NCI-H748 (cell line): ENCODE results near the gene SGCE.

Source experiments
- DNase-seq: peaks from one replicate; lab custom pipeline; 2025; ENCODE audit not compliant: unreplicated experiment; lab: John Stamatoyannopoulos, UW

Gene SGCE

GRCh38 chr7:94660006-94660405, 4.1 kb upstream of the SGCE start:
- DNase-seq: no peak

GRCh38 chr7:94658826-94659225, 2.9 kb upstream of the SGCE start:
- DNase-seq: peak; percentile 65

GRCh38 chr7:94657771-94658693, 2.1 kb upstream of the SGCE start:
- peak; percentile 92 for DNase-seq

- DNase-seq: peak; percentile 71
Measured at GRCh38 chr7:94656925-94657731, 1.2 kb upstream of the SGCE start.

- no peak for DNase-seq
Measured at GRCh38 chr7:94656658-94656924, 658 bp upstream of the SGCE start.

- peak; percentile 84 for DNase-seq
Measured at GRCh38 chr7:94655126-94655847, 646 bp downstream of the SGCE start.

- no peak for DNase-seq
Measured at GRCh38 chr7:94654783-94655125, 1.2 kb downstream of the SGCE start.

- peak; percentile 32 for DNase-seq
Measured at GRCh38 chr7:94650147-94651051, 5.5 kb downstream of the SGCE start.

GRCh38 chr7:94649450-94649849, 6.5 kb downstream of the SGCE start:
- DNase-seq: peak; percentile 26

GRCh38 chr7:94648731-94649130, 7.2 kb downstream of the SGCE start:
- no peak for DNase-seq

- DNase-seq: no peak
Measured at GRCh38 chr7:94647295-94647694, 8.6 kb downstream of the SGCE start.

- no peak for DNase-seq
Measured at GRCh38 chr7:94643771-94644545, 12.0 kb downstream of the SGCE start.

GRCh38 chr7:94642838-94643653, 12.9 kb downstream of the SGCE start:
- no peak for DNase-seq

GRCh38 chr7:94639384-94639783, 16.5 kb downstream of the SGCE start:
- no peak for DNase-seq

GRCh38 chr7:94635687-94636086, 20.2 kb downstream of the SGCE start:
- DNase-seq: no peak

GRCh38 chr7:94634502-94634901, 21.4 kb downstream of the SGCE start:
- no peak for DNase-seq

- peak; percentile 51 for DNase-seq
Measured at GRCh38 chr7:94633687-94634086, 22.2 kb downstream of the SGCE start.

GRCh38 chr7:94633014-94633341, 23.0 kb downstream of the SGCE start:
- DNase-seq: peak; percentile 81

GRCh38 chr7:94632338-94633013, 23.5 kb downstream of the SGCE start:
- DNase-seq: peak; percentile 92
